ENCODE measurements around the gene RGS11.
A peak's percentile ranks its signal among the peaks of the same experiment; 100 is the strongest.
"Not testable (repeated sequence)": the region's sequence is repeated elsewhere in the genome, so short reads cannot be mapped to it uniquely, and the experiment has no call there.

The RGS11 gene

GRCh38 chr16:280552-280951 is 4.8 kb upstream of the RGS11 start, which contains the start of gene ARHGDIG:
Gene ARHGDIG (plus strand): TSS chr16:280591. CDS start chr16:280681, 90 bp downstream.
- DNase-seq (ENCODE audit: low read depth in 2 of 2) = no peak

DNA sequence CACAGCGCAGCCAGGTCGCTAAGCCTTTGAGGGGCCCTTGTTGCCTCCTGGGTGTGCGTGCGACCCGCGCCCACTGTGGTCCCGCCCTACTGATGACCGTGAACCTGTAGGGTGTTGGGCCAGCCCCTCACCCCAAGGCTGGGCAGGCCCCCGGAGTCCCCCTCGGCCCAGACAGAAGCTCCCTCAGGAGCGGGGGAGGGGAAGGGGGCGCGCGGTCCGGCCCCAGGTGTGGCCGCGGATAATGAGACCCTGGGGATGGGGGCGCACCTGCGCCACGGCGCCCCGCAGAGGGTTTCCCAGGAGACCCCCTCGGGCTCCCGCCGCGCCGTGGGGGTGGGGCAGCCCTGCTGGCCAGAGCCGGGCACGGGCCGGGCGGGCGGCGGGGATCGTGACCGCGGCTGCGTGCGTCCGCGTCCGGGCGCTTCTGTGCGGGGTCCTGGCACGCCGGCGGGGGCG is 4.3 kb upstream of the RGS11 start:
- no peak for DNase-seq (ENCODE audit: low read depth in 2 of 2)

GRCh38 chr16:279531-279930 is 3.8 kb upstream of the RGS11 start:
- no peak for DNase-seq (ENCODE audit: low read depth in 2 of 2)

GRCh38 chr16:278863-279366 is 3.2 kb upstream of the RGS11 start:
- no peak for DNase-seq (ENCODE audit: low read depth in 2 of 2)

DNA sequence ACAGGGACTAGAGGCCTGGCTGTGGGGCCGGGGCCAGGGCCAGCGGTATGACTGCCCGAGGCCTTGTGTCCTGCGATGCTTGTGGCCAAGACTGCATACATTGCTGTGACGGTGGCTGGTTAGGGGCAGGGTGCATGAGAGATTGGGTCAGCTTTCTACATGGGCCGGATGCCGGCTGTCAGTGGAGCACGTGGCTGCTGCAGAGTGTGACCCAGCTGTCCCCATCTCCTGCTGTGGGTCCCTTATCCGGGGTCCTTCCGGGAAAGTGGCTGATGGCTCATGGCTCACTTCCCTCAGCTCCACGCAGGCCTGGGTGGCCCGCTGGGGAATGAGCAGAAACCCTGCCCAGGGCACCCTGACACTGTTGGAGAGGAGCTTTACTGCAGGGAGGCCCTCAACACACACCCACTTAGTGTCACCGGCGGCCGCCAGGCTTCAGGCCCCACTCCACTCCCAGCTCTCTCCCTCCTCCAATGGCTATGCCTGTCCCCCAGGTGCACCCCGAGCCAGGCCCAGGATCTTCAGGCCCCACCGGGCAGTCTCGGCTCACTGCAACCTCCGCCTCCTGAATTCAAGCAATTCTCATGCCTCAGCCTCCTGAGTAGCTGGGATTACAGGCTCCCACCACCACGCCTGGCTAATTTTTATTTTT is 808 bp upstream of the RGS11 start:
- DNase-seq (ENCODE audit: low read depth in 2 of 2) = no peak

DNA sequence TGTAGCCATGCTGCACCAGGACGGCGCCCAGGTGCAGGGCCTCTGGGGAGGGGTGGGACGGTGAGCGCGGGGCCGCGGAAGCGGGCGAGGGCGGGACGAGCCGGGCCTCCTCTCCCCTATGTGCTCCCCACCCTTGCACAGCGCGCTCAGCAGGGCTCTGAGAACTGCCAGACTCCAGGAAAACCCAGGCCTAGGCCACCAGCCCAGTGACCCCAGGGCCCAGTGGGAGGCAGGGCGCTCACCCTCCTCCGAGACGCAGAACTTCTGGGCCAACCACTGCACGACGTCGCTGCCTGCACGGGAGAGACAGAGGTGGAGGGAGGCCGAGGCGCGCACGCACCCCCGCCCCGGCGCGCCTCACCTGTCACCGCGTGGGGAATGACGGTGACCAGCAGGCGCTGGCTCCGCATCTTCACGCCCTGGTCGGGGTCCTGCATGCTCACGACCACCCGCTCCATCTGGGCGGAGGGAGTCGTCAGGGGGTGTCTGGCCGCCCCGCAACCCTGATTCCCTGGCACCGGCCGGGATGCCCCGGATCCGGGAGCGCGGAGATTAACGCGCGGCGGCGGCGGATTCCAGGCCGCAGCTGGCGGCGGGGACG is 603 bp downstream of the RGS11 start:
- DNase-seq (ENCODE audit: low read depth in 2 of 2) = peak in 1 of 2 donors; percentile 14

- no peak for DNase-seq (ENCODE audit: low read depth in 2 of 2)
Measured at GRCh38 chr16:273547-274421, 2.0 kb downstream of the RGS11 start.

DNA sequence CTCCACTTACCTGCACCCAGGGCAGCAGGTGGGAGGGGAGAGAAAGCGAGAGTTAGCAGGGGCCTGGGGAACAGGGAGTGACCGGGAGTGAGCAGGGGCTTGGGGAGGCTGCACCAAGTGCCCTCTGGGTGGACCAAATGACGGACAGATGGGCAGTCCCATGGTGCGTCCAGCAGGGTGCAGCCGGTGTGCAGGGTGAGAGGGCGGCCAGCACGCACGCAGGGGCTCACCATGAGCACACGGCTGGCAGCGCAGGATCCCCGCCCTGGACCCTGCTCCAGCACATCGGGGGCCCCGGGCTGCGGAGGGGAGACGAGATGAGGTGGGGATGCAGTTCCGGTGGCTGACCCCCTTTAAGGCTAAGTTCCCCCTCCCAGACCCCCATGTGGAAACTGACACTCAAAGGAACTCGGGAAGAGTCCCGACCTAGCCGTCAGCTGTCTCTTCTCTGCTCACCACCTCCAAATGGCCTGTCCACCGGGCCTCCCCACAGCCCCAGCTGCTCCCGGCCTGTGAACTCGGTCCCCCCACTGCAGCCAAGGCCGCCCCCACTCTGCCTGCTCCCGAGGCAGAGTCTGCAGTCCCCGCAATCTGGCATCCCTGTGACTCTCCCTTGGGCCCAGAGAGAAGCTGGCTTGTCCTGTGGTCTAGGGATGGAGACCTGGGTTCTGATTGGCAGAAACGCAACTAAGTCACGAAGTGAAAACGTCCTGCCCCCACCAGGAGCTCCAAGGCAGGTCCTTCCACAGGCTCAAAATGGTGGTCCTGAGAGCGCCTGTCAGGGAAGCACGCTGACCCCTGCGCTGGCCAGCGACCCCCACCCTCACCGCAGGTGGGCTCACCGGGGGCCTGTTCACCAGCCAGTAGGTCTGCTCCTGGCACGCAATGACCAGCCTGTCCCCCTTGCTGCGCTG is 2.9 kb downstream of the RGS11 start:
- DNase-seq (ENCODE audit: low read depth in 2 of 2) = no peak

GRCh38 chr16:270381-271255 is 5.1 kb downstream of the RGS11 start:
- DNase-seq (ENCODE audit: low read depth in 2 of 2) = no peak

DNA sequence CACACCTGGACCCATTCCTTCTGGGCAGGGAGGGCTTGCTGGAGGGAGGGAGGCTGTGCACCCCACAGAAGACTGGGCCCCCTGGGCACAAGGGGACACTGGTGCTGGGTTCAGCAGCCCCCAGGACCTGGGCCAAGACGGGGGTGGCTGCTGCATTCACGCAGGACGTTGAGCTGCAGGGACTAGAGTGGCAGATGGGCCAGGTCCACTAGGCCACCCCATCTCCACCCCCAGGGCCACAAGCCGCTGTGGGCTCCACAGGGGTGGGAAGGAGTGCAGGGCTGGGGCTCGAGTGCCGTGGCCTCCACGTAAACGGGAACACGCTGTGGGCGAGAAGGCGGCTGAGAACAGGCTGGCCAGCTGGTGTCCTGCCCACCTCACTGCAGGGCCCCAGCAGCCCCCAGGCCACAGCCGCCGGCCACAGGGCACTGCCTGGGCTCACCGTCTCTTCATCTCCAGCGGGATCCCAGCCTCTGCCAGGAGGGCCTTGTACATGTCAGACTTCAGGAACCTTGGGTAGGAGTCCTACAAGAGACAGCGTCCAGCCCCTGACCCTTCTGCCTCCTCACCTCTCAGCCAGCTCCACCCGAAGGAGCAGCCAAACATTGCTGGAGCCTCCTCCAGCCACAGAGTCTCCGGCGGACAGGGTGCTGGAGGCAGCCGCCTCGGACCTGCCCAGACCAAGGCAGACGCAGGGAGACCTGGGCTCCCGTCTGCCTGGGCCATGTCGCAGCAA is 6.5 kb downstream of the RGS11 start:
- no peak for DNase-seq (ENCODE audit: low read depth in 2 of 2)

DNA sequence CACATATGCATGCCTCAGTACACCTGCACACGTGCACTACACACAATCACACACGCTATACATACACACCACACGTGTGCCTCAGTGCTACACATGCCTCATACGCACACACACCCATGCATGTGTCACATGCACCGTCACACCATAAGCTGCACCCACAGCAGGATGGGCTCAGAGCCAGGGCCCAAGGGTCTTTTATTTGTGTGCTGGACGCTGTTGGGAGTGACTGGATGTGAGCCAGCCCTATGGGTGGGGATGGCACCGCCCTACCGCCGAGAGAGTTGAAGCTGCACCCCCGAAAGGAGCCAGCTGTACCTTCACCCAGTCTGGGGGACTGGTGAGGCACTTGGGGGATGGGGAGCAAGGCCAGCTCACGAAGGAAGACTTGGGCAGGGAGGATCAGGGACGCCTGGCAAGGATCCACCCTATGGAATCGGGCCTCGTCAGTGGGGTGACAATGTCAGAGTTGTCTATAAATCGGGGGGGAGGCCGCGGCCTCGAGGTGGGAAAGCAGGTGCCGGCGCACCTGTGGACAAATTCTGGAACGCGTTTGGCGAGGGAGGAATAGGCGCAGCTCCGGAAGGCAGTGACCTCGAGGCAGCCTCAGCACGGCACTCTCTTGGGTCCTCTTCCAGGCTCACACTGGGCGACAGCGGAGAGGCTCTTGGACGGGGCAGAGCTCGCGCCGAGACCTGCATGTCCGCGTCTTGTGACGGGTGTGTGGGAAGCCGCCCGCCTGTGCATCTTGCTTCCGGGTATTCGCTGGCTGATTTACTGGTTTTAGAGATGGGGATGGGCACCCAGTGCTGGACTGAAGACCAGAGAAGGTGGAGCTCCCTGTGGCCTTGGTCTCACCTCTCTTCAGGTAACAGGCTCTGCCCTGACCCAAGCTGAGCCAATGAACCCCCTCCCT is 7.3 kb downstream of the RGS11 start:
- no peak for DNase-seq (ENCODE audit: low read depth in 2 of 2)

DNA sequence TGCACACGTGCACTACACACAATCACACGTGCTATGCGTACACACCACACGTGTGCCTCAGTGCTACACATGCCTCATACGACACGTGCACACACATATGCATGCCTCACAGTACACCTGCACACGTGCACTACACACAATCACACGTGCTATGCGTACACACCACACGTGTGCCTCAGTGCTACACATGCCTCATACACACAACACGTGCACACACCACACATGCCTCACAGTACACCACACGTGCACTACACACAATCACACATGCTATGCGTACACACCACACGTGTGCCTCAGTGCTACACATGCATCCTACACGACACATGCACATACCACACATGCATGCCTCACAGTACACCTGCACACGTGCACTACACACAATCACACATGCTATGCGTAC is 8.2 kb downstream of the RGS11 start:
- not testable (repeated sequence) for DNase-seq (ENCODE audit: low read depth in 2 of 2)

GRCh38 chr16:266258-267164 is 9.2 kb downstream of the RGS11 start:
- no peak for DNase-seq (ENCODE audit: low read depth in 2 of 2)

DNA sequence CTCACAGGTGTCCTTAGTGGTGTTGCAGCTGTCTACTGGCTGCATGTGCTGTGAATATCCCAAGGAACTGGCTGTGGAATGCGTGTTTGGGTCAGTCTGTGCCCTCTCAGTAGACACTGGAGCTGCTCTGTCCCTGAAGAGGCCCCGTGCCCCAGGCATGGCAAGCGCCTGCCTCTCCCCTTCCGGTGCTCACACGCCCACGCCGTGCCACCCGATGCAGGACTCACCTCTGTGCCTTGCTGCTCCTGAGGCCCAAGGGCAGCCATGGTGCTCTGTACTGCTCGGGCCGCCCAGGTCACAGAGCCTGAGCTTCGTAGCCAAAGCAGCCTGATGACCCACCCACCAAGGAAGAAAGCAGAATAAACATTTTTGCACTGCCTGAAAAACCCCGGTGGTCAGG is 10.0 kb downstream of the RGS11 start:
- no peak for DNase-seq (ENCODE audit: low read depth in 2 of 2)

DNA sequence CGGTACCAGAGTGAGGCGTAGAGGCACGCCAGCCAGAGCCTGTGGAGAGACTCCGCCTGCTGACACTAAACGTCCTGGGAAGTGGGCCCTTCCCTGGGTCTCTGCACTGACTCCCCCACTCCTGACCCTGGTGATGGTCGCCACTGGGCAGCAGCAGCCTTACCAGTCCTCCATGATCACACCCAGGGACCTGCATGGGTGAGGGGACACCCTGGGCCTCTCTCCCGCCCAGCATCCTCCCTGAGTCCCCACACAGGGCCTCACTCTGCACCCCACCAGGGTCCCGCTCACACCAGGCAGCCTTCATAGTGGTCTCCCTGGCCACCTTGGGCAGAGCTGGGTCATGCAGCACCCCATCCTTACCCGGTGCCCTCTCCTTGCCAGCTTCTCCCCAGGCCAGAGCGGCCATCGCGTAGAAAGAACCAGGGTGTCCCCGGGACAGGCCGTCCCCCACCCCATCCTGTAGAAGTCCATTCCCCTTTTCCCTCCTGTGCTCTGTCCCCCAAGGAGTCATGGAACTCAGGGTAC is 10.7 kb downstream of the RGS11 start:
- no peak for DNase-seq (ENCODE audit: low read depth in 2 of 2)

GRCh38 chr16:264440-264951 is 11.2 kb downstream of the RGS11 start:
- DNase-seq (ENCODE audit: low read depth in 2 of 2) = no peak

DNA sequence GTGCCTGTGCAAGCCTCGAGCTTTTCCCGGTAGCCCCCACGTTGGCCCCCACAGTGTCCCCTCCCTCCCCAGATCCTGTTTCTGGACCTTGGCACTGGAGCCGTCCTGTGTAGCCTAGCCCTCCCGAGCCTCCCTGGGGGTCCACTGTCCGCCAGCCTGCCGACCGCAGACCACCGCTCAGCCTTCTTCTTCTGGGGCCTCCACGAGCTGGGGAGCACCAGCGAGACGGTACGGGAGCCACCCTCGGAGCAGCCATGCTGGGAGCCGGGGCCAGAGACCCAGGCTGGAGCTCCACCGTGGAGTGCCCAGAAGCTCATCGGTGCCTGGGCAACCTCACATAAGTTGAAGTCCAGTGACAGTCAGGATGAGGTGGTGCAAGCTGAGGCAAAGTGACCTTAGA is 11.8 kb downstream of the RGS11 start:
- DNase-seq (ENCODE audit: low read depth in 2 of 2) = no peak
